Stomach (tissue), 9 donors: Measurements from ENCODE around the gene ARAP2. TPM values are rescaled to one million over a fixed set of nuclear protein-coding genes. Genes with fewer than 3 reads are reported as not detected.

ENCODE experiments used
- DNase-seq, 2 donors: peaks; one replicate each; pipeline versions ENCODE4 v3.0.0 to v3.0.0-alpha.2; 2013 to 2019
- H3K27ac ChIP-seq, 5 donors: fragments of 200-600 bp in 4 of 5; sonication (generic) in 4 of 5; one replicate each; pipeline ENCODE4 v1.5.1; 2013 to 2019; ENCODE audit warnings: mild to moderate bottlenecking in 1 of 5, moderate library complexity in 1 of 5
- H3K27me3 ChIP-seq, 3 donors: fragments of 200-600 bp; sonication (generic); one replicate each; pipeline ENCODE4 v1.5.1; 2017 to 2019; ENCODE audit warnings: mixed run types in 1 of 3
- H3K36me3 ChIP-seq, 4 donors: fragments of 200-600 bp; sonication (generic); 1 replicate in 3 of 4; 2 replicates in 1 of 4; pipeline ENCODE4 v1.5.1; 2016 to 2019
- H3K4me1 ChIP-seq, 4 donors: fragments of 200-600 bp; sonication (generic); one replicate each; pipeline ENCODE4 v1.5.1; 2016 to 2019
- H3K4me3 ChIP-seq, 4 donors: fragments of 200-600 bp; sonication (generic) in 3 of 4; one replicate each; pipeline ENCODE4 v1.5.1; 2016 to 2019; ENCODE audit warnings: mild to moderate bottlenecking in 1 of 4
- H3K9me3 ChIP-seq, 4 donors: fragments of 200-600 bp; sonication (generic); one replicate each; pipeline ENCODE4 v1.5.1; 2016 to 2019
- EP300 ChIP-seq: sonication (generic); formaldehyde crosslinking; IDR thresholded peaks from one replicate; pipeline ENCODE4 v1.6.1; 2017; ENCODE audit warnings: antibody characterized with exemption
- POLR2A ChIP-seq, 4 donors: fragments of 450-650 bp; IDR thresholded peaks; one replicate each; pipeline ENCODE4 v1.6.1; 2016; ENCODE audit warnings: antibody characterized with exemption in 4 of 4, control low read depth in 2 of 4, mild to moderate bottlenecking in 1 of 4, moderate library complexity in 1 of 4
- POLR2AphosphoS5 ChIP-seq, 3 donors: sonication (generic); formaldehyde crosslinking; IDR thresholded peaks; one replicate each; pipeline ENCODE4 v1.6.1; 2016; ENCODE audit warnings: antibody characterized with exemption in 3 of 3
- WGBS, 5 donors: extraction: QIAGEN DNeasy Blood & Tissue Kit in 3 of 5; methylation state at CpG; one replicate each; pipeline versions ENCODE4 v1.1.5 to v1.1.7; 2013 to 2018; 5-methylcytosine and 5-hydroxymethylcytosine counted together
- intact Hi-C: fragments of 100-400 bp; cut with DNase I; formaldehyde crosslinking; loops from one replicate; pipeline ENCODE4 v1.15.1; 2023; ENCODE audit warnings: low total_unique reads
- polyA plus RNA-seq, 3 donors: library from polyadenylated mRNA; stranded (reverse); fragments of 200-250 nt; gene quantifications; one replicate each; pipeline ENCODE4 v1.2.3, GENCODE V29; 2013
- total RNA-seq, 5 donors: library from RNA; depleted of rRNA; stranded (reverse); fragments of >200 nt; gene quantifications; one replicate each; pipeline versions ENCODE4 v1.1.0 to v1.2.3, GENCODE V29; 2014 to 2016
- TF ChIP-seq, protein P1 (sequence below), 7 experiments: fragments of 450-650 bp in 4 of 7; fragments of 200-600 bp in 3 of 7; sonication (generic) in 3 of 7; IDR thresholded peaks; one replicate each; pipeline ENCODE4 v1.5.1; 2016 to 2019; ENCODE audit warnings: antibody characterized with exemption in 7 of 7, control low read depth in 2 of 7, mild to moderate bottlenecking in 1 of 7
- donor health status: healthy with polysubstance abuse.
- donor health status: Bipolar disorder and iron deficiency.
- donor health status: healthy.

ARAP2 gene
- total and polyA plus RNA-seq, 8 donors, result 2.2 to 69.4 (median 19.1) TPM

DNA sequence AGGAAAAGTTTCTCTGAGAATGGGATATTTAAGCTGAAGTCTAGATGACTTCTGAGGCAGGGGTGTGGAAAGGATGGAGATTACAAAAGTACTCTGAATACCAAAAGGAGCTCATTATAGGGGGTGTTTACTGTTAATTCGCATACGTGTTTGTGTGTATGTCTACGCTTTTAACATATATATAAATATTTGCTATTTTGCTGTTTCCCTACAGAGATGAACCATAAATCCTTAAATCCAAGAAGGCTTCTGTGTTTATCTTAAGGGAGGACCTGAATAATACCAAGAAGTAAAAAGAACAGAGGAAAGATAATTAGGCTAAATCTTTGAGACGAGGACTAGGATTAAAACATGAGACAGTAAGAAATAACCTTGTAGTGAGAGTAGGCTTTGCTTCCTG, 166.0 kb downstream of the ARAP2 start:
- 79 to 92% (median 83%) methylated on average over 4 of the region's 4 CpGs for WGBS, 5 donors

DNA sequence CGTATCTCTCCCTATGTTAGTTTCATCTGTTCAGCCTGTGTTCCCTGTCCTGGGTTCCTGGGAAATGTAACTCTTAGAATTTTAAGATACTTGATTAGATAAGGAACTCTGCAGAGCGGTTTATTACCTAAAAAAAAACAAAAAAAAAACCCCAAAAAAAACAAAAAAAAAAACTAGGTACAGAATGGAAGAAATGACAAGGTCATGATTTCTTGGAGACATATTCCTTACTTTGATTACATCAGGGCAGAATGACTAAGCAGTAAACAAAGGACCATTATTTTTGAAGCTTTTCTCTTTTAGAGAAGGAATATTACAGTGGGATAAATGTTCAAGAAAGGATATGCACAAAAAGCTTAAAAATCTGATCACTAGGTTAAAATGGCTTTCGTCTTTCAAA, 171.8 kb downstream of the ARAP2 start:
- Histone ChIP-seq H3K27ac (no peak overlapping the region), H3K9me3 (no peaks in the 10 kb centered on the region), H3K27me3 (no peaks in the 10 kb centered on the region), H3K36me3 (peaks cover 0 to 20% (median 15%) of the 10 kb centered on the region in 4 donors), H3K4me1 (no peaks in the 10 kb centered on the region), H3K4me3 (no peak overlapping the region)
- no peak for TF ChIP-seq POLR2A (IDR thresholded peaks at IDR 0.05)
- TF ChIP-seq EP300, result no peak
- no peak for TF ChIP-seq POLR2AphosphoS5 (IDR thresholded peaks at IDR 0.05)
- TF ChIP-seq, protein P1, sequence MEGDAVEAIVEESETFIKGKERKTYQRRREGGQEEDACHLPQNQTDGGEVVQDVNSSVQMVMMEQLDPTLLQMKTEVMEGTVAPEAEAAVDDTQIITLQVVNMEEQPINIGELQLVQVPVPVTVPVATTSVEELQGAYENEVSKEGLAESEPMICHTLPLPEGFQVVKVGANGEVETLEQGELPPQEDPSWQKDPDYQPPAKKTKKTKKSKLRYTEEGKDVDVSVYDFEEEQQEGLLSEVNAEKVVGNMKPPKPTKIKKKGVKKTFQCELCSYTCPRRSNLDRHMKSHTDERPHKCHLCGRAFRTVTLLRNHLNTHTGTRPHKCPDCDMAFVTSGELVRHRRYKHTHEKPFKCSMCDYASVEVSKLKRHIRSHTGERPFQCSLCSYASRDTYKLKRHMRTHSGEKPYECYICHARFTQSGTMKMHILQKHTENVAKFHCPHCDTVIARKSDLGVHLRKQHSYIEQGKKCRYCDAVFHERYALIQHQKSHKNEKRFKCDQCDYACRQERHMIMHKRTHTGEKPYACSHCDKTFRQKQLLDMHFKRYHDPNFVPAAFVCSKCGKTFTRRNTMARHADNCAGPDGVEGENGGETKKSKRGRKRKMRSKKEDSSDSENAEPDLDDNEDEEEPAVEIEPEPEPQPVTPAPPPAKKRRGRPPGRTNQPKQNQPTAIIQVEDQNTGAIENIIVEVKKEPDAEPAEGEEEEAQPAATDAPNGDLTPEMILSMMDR (IDR thresholded peaks at IDR 0.05), result no peak
- intact Hi-C loops, result no loop called here
- DNase-seq, result no peak
- 83 to 90% (median 87%) methylated on average over 3 of the region's 3 CpGs for WGBS, 5 donors

More for the DNA sequence above, 166.0 kb downstream of the ARAP2 start:
- TF ChIP-seq POLR2AphosphoS5 (IDR thresholded peaks at IDR 0.05), result no peak
- TF ChIP-seq, protein P1 (IDR thresholded peaks at IDR 0.05), result no peak
- intact Hi-C loops, result no loop called here
- no peak for DNase-seq
- Histone ChIP-seq H3K27me3 (no peaks in the 10 kb centered on the region), H3K27ac (no peak overlapping the region), H3K4me3 (no peak overlapping the region), H3K4me1 (no peaks in the 10 kb centered on the region), H3K36me3 (peaks cover 0 to 41% (median 29%) of the 10 kb centered on the region in 4 donors), H3K9me3 (no peaks in the 10 kb centered on the region)

GRCh38 chr4:36067116-36067515, 177.2 kb downstream of the ARAP2 start:
- intact Hi-C loops, result no loop called here
- H3K4me3 ChIP-seq, result no peak overlapping the region
- H3K9me3 ChIP-seq, result no peaks in the 10 kb centered on the region
- WGBS, 5 donors, result 44 to 59% (median 53%) methylated on average over 2 of the region's 2 CpGs
- DNase-seq, result no peak
- H3K4me1 ChIP-seq, result no peaks in the 10 kb centered on the region
- no peak overlapping the region for H3K27ac ChIP-seq
- H3K36me3 ChIP-seq, result peaks cover 0 to 34% (median 22%) of the 10 kb centered on the region in 4 donors
- H3K27me3 ChIP-seq, result no peaks in the 10 kb centered on the region
- TF ChIP-seq, protein P1 (IDR thresholded peaks at IDR 0.05), result no peak
- no peak for TF ChIP-seq EP300
- TF ChIP-seq POLR2AphosphoS5 (IDR thresholded peaks at IDR 0.05), result no peak
- TF ChIP-seq POLR2A (IDR thresholded peaks at IDR 0.05), result no peak

DNA sequence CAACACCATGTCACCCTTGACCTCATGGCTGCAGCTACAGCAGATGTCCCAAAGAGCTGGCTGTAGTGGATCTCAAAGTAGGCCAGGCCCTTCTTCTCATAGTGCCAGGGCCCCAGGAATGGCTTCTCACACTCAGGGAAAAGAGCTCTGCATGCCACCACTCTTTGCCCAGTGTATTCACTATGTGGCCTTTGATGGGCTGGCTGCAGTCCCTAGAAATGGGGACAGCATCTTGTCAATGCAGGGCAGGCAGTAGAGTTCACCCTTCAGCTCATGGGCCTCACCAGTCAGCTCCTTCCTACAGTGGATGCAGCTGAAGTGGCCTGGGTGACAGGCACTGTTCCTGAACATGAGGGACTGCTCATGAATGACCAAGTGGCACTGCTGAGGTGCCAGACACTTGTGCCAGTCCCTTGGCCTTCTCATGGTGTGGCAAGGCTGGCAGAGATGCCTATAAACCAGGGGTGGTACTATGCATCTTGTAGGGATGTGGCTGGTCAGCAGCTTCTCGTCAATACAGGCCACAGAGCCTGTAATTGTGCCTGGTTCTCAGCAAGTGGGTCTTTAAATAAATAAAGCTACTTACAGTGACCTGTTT, 178.9 kb downstream of the ARAP2 start:
- TF ChIP-seq, protein P1 (IDR thresholded peaks at IDR 0.05), result no peak
- TF ChIP-seq EP300 (no peak), POLR2AphosphoS5 (IDR thresholded peaks at IDR 0.05) (no peak), POLR2A (IDR thresholded peaks at IDR 0.05) (no peak)
- whole genome bisulfite sequencing, 5 donors, result 88 to 94% (median 93%) methylated on average over 1 of the region's 1 CpG
- H3K36me3 ChIP-seq, result peaks cover 0 to 34% (median 20%) of the 10 kb centered on the region in 4 donors
- no peaks in the 10 kb centered on the region for H3K9me3 ChIP-seq
- H3K27ac ChIP-seq, result no peak overlapping the region
- H3K4me3 ChIP-seq, result no peak overlapping the region
- intact Hi-C loops, result no loop called here
- H3K27me3 ChIP-seq, result no peaks in the 10 kb centered on the region
- H3K4me1 ChIP-seq, result no peaks in the 10 kb centered on the region
- DNase-seq, result no peak
